ENCODE data around the gene TSPAN31. TPM values are rescaled to one million over a fixed set of nuclear protein-coding genes. Genes with fewer than 3 reads are reported as not detected.

TSPAN31 gene
- total and polyA plus RNA-seq, 2 experiments from 2014 or later, result 47.2 to 70.8 TPM

DNA sequence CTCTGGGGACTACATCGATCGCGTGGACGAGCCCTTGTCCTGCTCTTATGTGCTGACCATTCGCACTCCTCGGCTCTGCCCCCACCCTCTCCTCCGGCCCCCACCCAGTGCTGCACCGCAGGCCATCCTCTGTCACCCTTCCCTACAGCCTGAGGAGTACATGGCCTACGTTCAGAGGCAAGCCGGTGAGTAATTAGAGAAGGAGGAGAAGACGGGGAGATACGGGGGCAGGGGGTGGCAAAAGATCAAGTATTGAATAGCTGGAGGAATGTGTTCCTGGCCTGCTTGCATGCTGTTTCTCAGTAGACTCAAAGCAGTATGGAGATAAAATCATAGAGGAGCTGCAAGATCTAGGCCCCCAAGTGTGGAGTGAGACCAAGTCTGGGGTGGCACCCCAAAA lies 29.1 kb upstream of the TSPAN31 start:
- H3K36me3 ChIP-seq (ENCODE audit: low read depth), result peaks cover 21% of the 10 kb centered on the region
- WGBS, 2 experiments (ENCODE audit: low coverage in 1 of 2, low lambda C conversion rate in 2 of 2, missing lambda C conversion rate in 2 of 2), result 89% methylated on average over 9 to 12 of the region's 12 CpGs
- H3K4me2 ChIP-seq (ENCODE audit: unreplicated experiment), result no peak overlapping the region
- no peak for TF ChIP-seq EZH2 (IDR thresholded peaks at IDR 0.05; ENCODE audit: insufficient read depth, poor library complexity, severe bottlenecking)
- TF ChIP-seq EZH2phosphoT487 (IDR thresholded peaks at IDR 0.05; ENCODE audit: insufficient read depth, low read depth), result no peak
- in situ Hi-C loops (cut with MboI), result no loop called here
- H3K4me3 ChIP-seq, result no peak overlapping the region
- no peaks in the 10 kb centered on the region for H3K9me2 ChIP-seq (ENCODE audit: insufficient read depth)
- no peak for DNase-seq
- H3K79me2 ChIP-seq (ENCODE audit: insufficient read depth), result no peaks in the 10 kb centered on the region
- H3K9me3 ChIP-seq (ENCODE audit: low read depth), result no peaks in the 10 kb centered on the region
- H3K4me1 ChIP-seq (ENCODE audit: insufficient read depth), result no peaks in the 10 kb centered on the region
- no peaks in the 10 kb centered on the region for H3K27me3 ChIP-seq (replicated peaks; ENCODE audit: insufficient read depth)
- no peak overlapping the region for H3K9ac ChIP-seq
- no peak overlapping the region for H3K27ac ChIP-seq
- H4K20me1 ChIP-seq (ENCODE audit: insufficient read depth), result no peaks in the 10 kb centered on the region
- no peak overlapping the region for H2AFZ ChIP-seq
- no peaks in the 10 kb centered on the region for H3F3A ChIP-seq (ENCODE audit: insufficient read depth)

DNA sequence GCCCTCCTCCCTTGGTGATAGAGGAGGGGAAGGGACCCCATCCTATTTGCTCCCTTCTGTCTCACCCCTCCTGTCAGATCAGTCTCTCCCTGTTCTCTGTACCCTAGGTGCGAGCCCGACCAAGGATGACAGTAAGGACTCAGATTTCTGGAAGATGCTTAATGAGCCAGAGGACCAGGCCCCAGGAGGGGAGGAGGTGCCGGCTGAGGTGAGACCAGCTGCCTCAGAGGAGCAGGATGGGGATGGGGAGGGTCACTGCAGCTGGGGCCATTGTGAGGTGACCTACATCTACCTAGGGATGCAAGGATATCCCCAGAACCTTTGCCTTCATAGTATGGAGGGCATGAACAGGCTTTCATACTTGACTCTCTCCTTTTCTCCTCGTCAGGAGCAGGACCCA lies 28.5 kb upstream of the TSPAN31 start:
- Histone ChIP-seq H4K20me1 (ENCODE audit: insufficient read depth) (no peaks in the 10 kb centered on the region), H3K4me2 (ENCODE audit: unreplicated experiment) (no peak overlapping the region), H3K79me2 (ENCODE audit: insufficient read depth) (no peaks in the 10 kb centered on the region), H3K4me3 (no peak overlapping the region), H3F3A (ENCODE audit: insufficient read depth) (no peaks in the 10 kb centered on the region), H3K27ac (no peak overlapping the region), H3K36me3 (ENCODE audit: low read depth) (peaks cover 21% of the 10 kb centered on the region), H3K9me3 (ENCODE audit: low read depth) (no peaks in the 10 kb centered on the region), H3K9ac (no peak overlapping the region), H2AFZ (no peak overlapping the region), H3K9me2 (ENCODE audit: insufficient read depth) (no peaks in the 10 kb centered on the region), H3K4me1 (ENCODE audit: insufficient read depth) (no peaks in the 10 kb centered on the region), H3K27me3 (replicated peaks; ENCODE audit: insufficient read depth) (no peaks in the 10 kb centered on the region)
- TF ChIP-seq EZH2 (IDR thresholded peaks at IDR 0.05; ENCODE audit: insufficient read depth, poor library complexity, severe bottlenecking) (no peak), EZH2phosphoT487 (IDR thresholded peaks at IDR 0.05; ENCODE audit: insufficient read depth, low read depth) (no peak)
- DNase-seq, result no peak
- WGBS, 2 experiments (ENCODE audit: low coverage in 1 of 2, low lambda C conversion rate in 2 of 2, missing lambda C conversion rate in 2 of 2), result 89 to 93% methylated on average over 4 of the region's 4 CpGs
- in situ Hi-C loops (cut with MboI), result no loop called here

GRCh38 chr12:57717131-57717530 lies 27.7 kb upstream of the TSPAN31 start:
- H3K9me2 ChIP-seq (ENCODE audit: insufficient read depth), result no peaks in the 10 kb centered on the region
- no peaks in the 10 kb centered on the region for H3K27me3 ChIP-seq (replicated peaks; ENCODE audit: insufficient read depth)
- H3K36me3 ChIP-seq (ENCODE audit: low read depth), result peaks cover 14% of the 10 kb centered on the region
- H3K27ac ChIP-seq, result no peak overlapping the region
- H3K4me3 ChIP-seq, result no peak overlapping the region
- H3K79me2 ChIP-seq (ENCODE audit: insufficient read depth), result no peaks in the 10 kb centered on the region
- no peak overlapping the region for H3K9ac ChIP-seq
- no peaks in the 10 kb centered on the region for H3F3A ChIP-seq (ENCODE audit: insufficient read depth)
- TF ChIP-seq EZH2 (IDR thresholded peaks at IDR 0.05; ENCODE audit: insufficient read depth, poor library complexity, severe bottlenecking) (no peak), EZH2phosphoT487 (IDR thresholded peaks at IDR 0.05; ENCODE audit: insufficient read depth, low read depth) (no peak)
- in situ Hi-C loops (cut with MboI), result no loop called here
- 96 to 97% methylated on average over 5 of the region's 5 CpGs for WGBS, 2 experiments (ENCODE audit: low coverage in 1 of 2, low lambda C conversion rate in 2 of 2, missing lambda C conversion rate in 2 of 2)
- no peak for DNase-seq
- no peak overlapping the region for H3K4me2 ChIP-seq (ENCODE audit: unreplicated experiment)
- H3K9me3 ChIP-seq (ENCODE audit: low read depth), result no peaks in the 10 kb centered on the region
- no peak overlapping the region for H2AFZ ChIP-seq
- no peaks in the 10 kb centered on the region for H4K20me1 ChIP-seq (ENCODE audit: insufficient read depth)
- H3K4me1 ChIP-seq (ENCODE audit: insufficient read depth), result no peaks in the 10 kb centered on the region

DNA sequence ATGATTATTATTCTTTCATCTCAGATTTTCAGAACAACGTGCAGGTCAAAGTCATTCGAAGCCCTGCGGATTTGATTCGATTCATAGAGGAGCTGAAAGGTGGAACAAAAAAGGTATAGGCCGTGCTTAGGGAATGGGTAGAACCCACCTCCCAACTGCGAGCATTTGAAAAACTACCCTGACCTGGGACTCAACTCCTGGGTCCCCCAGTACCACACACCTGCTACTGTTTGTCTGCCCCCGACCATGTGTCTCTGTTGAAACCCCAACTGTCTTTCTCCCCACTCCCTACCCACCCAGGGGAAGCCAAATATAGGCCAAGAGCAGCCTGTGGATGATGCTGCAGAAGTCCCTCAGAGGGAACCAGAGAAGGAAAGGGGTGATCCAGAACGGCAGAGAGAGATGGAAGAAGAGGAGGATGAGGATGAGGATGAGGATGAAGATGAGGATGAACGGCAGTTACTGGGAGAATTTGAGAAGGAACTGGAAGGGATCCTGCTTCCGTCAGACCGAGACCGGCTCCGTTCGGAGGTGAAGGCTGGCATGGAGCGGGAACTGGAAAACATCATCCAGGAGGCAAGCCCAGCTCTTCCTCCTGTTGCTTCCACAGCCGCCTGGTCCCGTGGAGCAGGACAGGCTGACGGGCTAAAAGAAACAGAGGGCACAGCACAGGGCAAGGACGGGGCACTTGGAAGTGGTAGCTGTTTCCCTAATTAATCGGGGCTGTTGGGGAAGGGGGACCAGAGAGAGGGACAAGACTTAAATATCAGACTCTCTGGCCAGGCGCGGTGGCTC lies 26.8 kb upstream of the TSPAN31 start:
- peaks cover 13% of the 10 kb centered on the region for H3K36me3 ChIP-seq (ENCODE audit: low read depth)

More for the DNA sequence above, 26.8 kb upstream of the TSPAN31 start:
- no peaks in the 10 kb centered on the region for H3F3A ChIP-seq (ENCODE audit: insufficient read depth)
- no peak overlapping the region for H2AFZ ChIP-seq
- no peak overlapping the region for H3K4me3 ChIP-seq
- TF ChIP-seq EZH2phosphoT487 (IDR thresholded peaks at IDR 0.05; ENCODE audit: insufficient read depth, low read depth) (no peak), EZH2 (IDR thresholded peaks at IDR 0.05; ENCODE audit: insufficient read depth, poor library complexity, severe bottlenecking) (no peak)
- H4K20me1 ChIP-seq (ENCODE audit: insufficient read depth), result no peaks in the 10 kb centered on the region
- H3K27me3 ChIP-seq (replicated peaks; ENCODE audit: insufficient read depth), result no peaks in the 10 kb centered on the region
- H3K9me3 ChIP-seq (ENCODE audit: low read depth), result no peaks in the 10 kb centered on the region
- H3K4me1 ChIP-seq (ENCODE audit: insufficient read depth), result no peaks in the 10 kb centered on the region
- in situ Hi-C loops (cut with MboI), result no loop called here
- 93 to 96% methylated on average over 22 of the region's 22 CpGs for WGBS, 2 experiments (ENCODE audit: low coverage in 1 of 2, low lambda C conversion rate in 2 of 2, missing lambda C conversion rate in 2 of 2)
- DNase-seq, result no peak
- H3K9ac ChIP-seq, result no peak overlapping the region
- H3K9me2 ChIP-seq (ENCODE audit: insufficient read depth), result no peaks in the 10 kb centered on the region
- no peaks in the 10 kb centered on the region for H3K79me2 ChIP-seq (ENCODE audit: insufficient read depth)
- no peak overlapping the region for H3K27ac ChIP-seq
- no peak overlapping the region for H3K4me2 ChIP-seq (ENCODE audit: unreplicated experiment)

Data from GM23248 (cell line).